Keratinocyte (primary cell): ENCODE results near the gene GM2A. TPM values are rescaled to one million over a fixed set of nuclear protein-coding genes. Genes with fewer than 3 reads are reported as not detected.

Experiments
- DNase-seq: peaks from one replicate; pipeline ENCODE4 v3.0.0-alpha.2; 2011; ENCODE audit warnings: low read depth, missing footprints, low spot score
- FAIRE-seq: peaks from 2 replicates; lab custom pipeline; 2011; peaks lifted over from hg19 to GRCh38; lab: Jason Lieb, UNC
- H2AFZ ChIP-seq: 2 replicates; pipeline ENCODE4 v1.6.0; 2012; ENCODE audit warnings: low read length, control low read depth, inconsistent platforms; ENCODE audit not compliant: control insufficient read depth
- H3K27ac ChIP-seq: 2 replicates; pipeline ENCODE4 v1.5.1; 2011; ENCODE audit warnings: low read length; ENCODE audit not compliant: control insufficient read depth, insufficient read depth
- H3K27me3 ChIP-seq: 3 replicates; pipeline ENCODE4 v1.6.0; 2011; ENCODE audit warnings: low read length; ENCODE audit not compliant: control insufficient read depth, insufficient read depth; ENCODE audit errors: extremely low read depth
- H3K36me3 ChIP-seq, 2 experiments: 2 replicates in 1 of 2; 3 replicates in 1 of 2; pipeline ENCODE4 v1.5.1; 2011; ENCODE audit warnings: low read length in 2 of 2, mild to moderate bottlenecking in 1 of 2; ENCODE audit not compliant: control insufficient read depth in 2 of 2, insufficient read depth in 2 of 2; ENCODE audit errors: extremely low read depth in 1 of 2
- H3K4me1 ChIP-seq: 3 replicates; pipeline ENCODE4 v1.5.1; 2011; ENCODE audit warnings: low read length; ENCODE audit not compliant: control insufficient read depth, insufficient read depth; ENCODE audit errors: extremely low read depth
- H3K4me2 ChIP-seq: 3 replicates; pipeline ENCODE4 v1.6.0; 2011; ENCODE audit warnings: low read depth, low read length; ENCODE audit not compliant: control insufficient read depth, insufficient read depth; ENCODE audit errors: extremely low read depth
- H3K4me3 ChIP-seq, 3 experiments: fragments of 200-600 bp in 1 of 3; sonication (generic) in 1 of 3; 2 replicates in 2 of 3; 3 replicates in 1 of 3; pipeline ENCODE4 v1.5.1; 2011 to 2016; ENCODE audit warnings: low read length in 3 of 3, mild to moderate bottlenecking in 3 of 3, control low read depth in 2 of 3, inconsistent platforms in 1 of 3, low read depth in 1 of 3, mixed read lengths in 1 of 3, mixed run types in 1 of 3, moderate library complexity in 1 of 3; ENCODE audit not compliant: control insufficient read depth in 2 of 3, insufficient read depth in 2 of 3; ENCODE audit errors: extremely low read depth in 1 of 3
- H3K79me2 ChIP-seq: 2 replicates; pipeline ENCODE4 v1.6.0; 2012; ENCODE audit warnings: low read length; ENCODE audit not compliant: control insufficient read depth, insufficient read depth
- H3K9ac ChIP-seq: 3 replicates; pipeline ENCODE4 v1.6.0; 2011; ENCODE audit warnings: low read length; ENCODE audit not compliant: control insufficient read depth, insufficient read depth; ENCODE audit errors: extremely low read depth
- H3K9me1 ChIP-seq: 3 replicates; pipeline ENCODE4 v1.6.0; 2011; ENCODE audit warnings: low read length; ENCODE audit not compliant: control insufficient read depth, insufficient read depth; ENCODE audit errors: extremely low read depth
- H3K9me3 ChIP-seq: 2 replicates; pipeline ENCODE4 v1.5.1; 2012; ENCODE audit warnings: low read depth, low read length; ENCODE audit not compliant: control insufficient read depth
- H4K20me1 ChIP-seq: 3 replicates; pipeline ENCODE4 v1.6.0; 2011; ENCODE audit warnings: low read length; ENCODE audit not compliant: control insufficient read depth, insufficient read depth; ENCODE audit errors: extremely low read depth
- CTCF ChIP-seq, 3 experiments: IDR thresholded peaks in 1 of 3; conservative IDR thresholded peaks in 1 of 3; optimal IDR thresholded peaks in 1 of 3; 2 replicates in 2 of 3; 3 replicates in 1 of 3; pipeline versions ENCODE3 to v1.5.1; 2011; ENCODE audit warnings: low read length in 3 of 3, mild to moderate bottlenecking in 3 of 3, moderate library complexity in 2 of 3, control low read depth in 1 of 3, inconsistent platforms in 1 of 3; ENCODE audit not compliant: insufficient read depth in 2 of 3; ENCODE audit errors: extremely low read depth in 1 of 3
- EZH2 ChIP-seq: IDR thresholded peaks from one replicate; pipeline ENCODE4 v1.6.1; 2012; ENCODE audit warnings: inconsistent platforms, mild to moderate bottlenecking, low read length, moderate library complexity
- dilution Hi-C: fragments of 300-500 bp; cut with MboI; formaldehyde crosslinking; loops from one replicate; pipeline ENCODE4 v1.7.0; 2020; ENCODE audit warnings: low sequenced_read_pairs; ENCODE audit not compliant: extremely low pct_ligation_motif_present
- polyA plus RNA-seq, 5 experiments: library from polyadenylated mRNA; depleted of rRNA in 3 of 5; stranded (reverse) in 3 of 5; stranded (forward) in 1 of 5; unstranded in 1 of 5; fragments of >200 nt; gene quantifications; 1 replicate in 1 of 5; 2 replicates in 3 of 5; 3 replicates in 1 of 5; pipeline versions ENCODE4 v1.2.1 to v1.2.3, GENCODE V29; 2011 to 2012; ENCODE audit warnings: missing spikeins in 2 of 5, low read depth in 1 of 5, low replicate concordance in 1 of 5

GM2A gene
- polyA plus RNA-seq, 1 donor (not counting 4 experiments of a cell fraction or from before 2014, with no cell fraction given) = 117 TPM

- Histone ChIP-seq H3K4me1 (peaks cover 8% of the 10 kb centered on the region), H3K27me3 (no peaks in the 10 kb centered on the region), H3K9me3 (no peaks in the 10 kb centered on the region), H3K27ac (no peak overlapping the region), H3K4me2 (no peak overlapping the region), H3K36me3 (no peaks in the 10 kb centered on the region), H3K9ac (no peak overlapping the region), H4K20me1 (no peaks in the 10 kb centered on the region), H3K9me1 (no peaks in the 10 kb centered on the region), H3K4me3 (no peak overlapping the region), H2AFZ (no peak overlapping the region), H3K79me2 (no peaks in the 10 kb centered on the region)
- FAIRE-seq (no peak), DNase-seq (no peak)
- TF ChIP-seq CTCF (optimal IDR thresholded peaks at IDR 0.05 in 1 of 3, IDR thresholded peaks at IDR 0.05 in 1 of 3, conservative IDR thresholded peaks at IDR 0.05 in 1 of 3; ENCODE audit: extremely low read depth in 1 of 3, insufficient read depth in 2 of 3, low read length in 3 of 3) (no peak), EZH2 (no peak)
- dilution Hi-C loops = no loop called here
Measured at GRCh38 chr5:151219138-151219537, 33.8 kb upstream of the GM2A start.

DNA sequence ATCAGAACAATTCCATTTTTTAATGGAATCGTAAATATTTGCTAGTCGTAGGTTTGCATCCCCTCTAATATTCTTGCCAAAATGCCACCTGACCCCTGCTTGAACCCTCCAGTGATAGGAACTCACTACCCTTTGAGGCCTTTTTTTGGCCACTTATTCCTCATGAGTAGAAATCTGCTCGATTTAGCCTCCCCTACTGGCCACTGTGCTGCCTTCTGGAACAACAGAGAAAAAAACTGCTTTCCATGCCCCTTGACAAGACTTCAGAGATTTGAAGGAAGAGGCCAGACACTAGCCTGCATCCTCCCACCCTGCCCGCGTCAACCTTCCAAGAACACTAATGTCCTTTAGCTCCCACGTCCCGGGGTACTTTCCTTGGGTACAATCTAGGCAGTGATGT lies 33.2 kb upstream of the GM2A start:
- Histone ChIP-seq H3K27ac (no peak overlapping the region), H3K27me3 (no peaks in the 10 kb centered on the region), H3K9ac (no peak overlapping the region), H3K9me3 (no peaks in the 10 kb centered on the region), H3K36me3 (no peaks in the 10 kb centered on the region), H3K79me2 (no peaks in the 10 kb centered on the region), H3K9me1 (no peaks in the 10 kb centered on the region), H3K4me3 (no peak overlapping the region), H3K4me2 (no peak overlapping the region), H3K4me1 (peaks cover 4% of the 10 kb centered on the region), H2AFZ (no peak overlapping the region), H4K20me1 (no peaks in the 10 kb centered on the region)
- FAIRE-seq (no peak), DNase-seq (no peak)
- TF ChIP-seq EZH2 = no peak
- no peak for TF ChIP-seq CTCF (optimal IDR thresholded peaks at IDR 0.05 in 1 of 3, IDR thresholded peaks at IDR 0.05 in 1 of 3, conservative IDR thresholded peaks at IDR 0.05 in 1 of 3; ENCODE audit: extremely low read depth in 1 of 3, insufficient read depth in 2 of 3, low read length in 3 of 3)
- dilution Hi-C loops = no loop called here
